Activated T-helper 9 cell treated with anti-CD3 and anti-CD28 coated beads, Interleukin-2, amount 50 U/mL, for 16 hours (primary cell): Measurements from ENCODE around the gene ZNF30.
"Not testable (repeated sequence)": the region's sequence is repeated elsewhere in the genome, so short reads cannot be mapped to it uniquely, and the experiment has no call there.

Experiments used
- DNase-seq: peaks from one replicate; pipeline ENCODE4 v3.0.0-alpha.2; 2020; ENCODE audit warnings: low read depth

ZNF30 gene

GRCh38 chr19:34985249-34986022, 58.7 kb downstream of the ZNF30 start:
- DNase-seq: no peak

- no peak for DNase-seq
Observed at GRCh38 chr19:34988119-34988518, 61.4 kb downstream of the ZNF30 start.

- DNase-seq: no peak
Observed at GRCh38 chr19:34989298-34989697, 62.6 kb downstream of the ZNF30 start.

GRCh38 chr19:34990578-34991192, 64.0 kb downstream of the ZNF30 start:
- no peak for DNase-seq

- DNase-seq: no peak
Observed at GRCh38 chr19:34991542-34992333, 65.0 kb downstream of the ZNF30 start.

- not testable (repeated sequence) for DNase-seq
Observed at GRCh38 chr19:34992582-34992981, 65.9 kb downstream of the ZNF30 start.

- no peak for DNase-seq
Observed at GRCh38 chr19:34994286-34994642, 67.6 kb downstream of the ZNF30 start.
